ENCODE measurements around the gene MBD5. TPM values are rescaled to one million over a fixed set of nuclear protein-coding genes. Genes with fewer than 3 reads are reported as not detected.

MBD5 gene
- total RNA-seq, 1 experiment from 2014 or later = 33.7 TPM

DNA sequence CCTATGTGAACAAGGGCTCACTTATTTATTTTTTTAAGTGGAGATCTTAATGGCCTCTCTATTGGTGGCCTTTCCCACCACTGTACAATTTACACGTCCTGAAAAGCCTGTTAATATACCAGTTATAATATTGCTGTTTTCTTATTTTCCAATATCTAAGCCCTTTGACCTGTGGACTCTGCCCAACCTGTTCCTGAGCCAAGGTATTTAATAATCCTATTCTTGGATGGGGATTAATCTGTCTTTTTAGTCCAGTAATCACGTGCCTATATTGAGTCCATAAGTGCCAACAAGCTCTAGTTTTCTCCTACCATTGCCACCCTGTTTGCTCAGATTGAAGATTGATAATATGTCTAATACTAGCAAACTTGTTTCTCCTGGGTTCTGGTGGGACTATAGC lies 42.7 kb downstream of the MBD5 start (continued):
- TF ChIP-seq KAT7 (CRISPR knock-in tag; IDR thresholded peaks at IDR 0.05; ENCODE audit: borderline replicate concordance) = no peak
- TF ChIP-seq, protein P1, sequence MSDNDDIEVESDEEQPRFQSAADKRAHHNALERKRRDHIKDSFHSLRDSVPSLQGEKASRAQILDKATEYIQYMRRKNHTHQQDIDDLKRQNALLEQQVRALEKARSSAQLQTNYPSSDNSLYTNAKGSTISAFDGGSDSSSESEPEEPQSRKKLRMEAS (CRISPR knock-in tag; IDR thresholded peaks at IDR 0.05) = no peak
- TF ChIP-seq, protein P2, sequence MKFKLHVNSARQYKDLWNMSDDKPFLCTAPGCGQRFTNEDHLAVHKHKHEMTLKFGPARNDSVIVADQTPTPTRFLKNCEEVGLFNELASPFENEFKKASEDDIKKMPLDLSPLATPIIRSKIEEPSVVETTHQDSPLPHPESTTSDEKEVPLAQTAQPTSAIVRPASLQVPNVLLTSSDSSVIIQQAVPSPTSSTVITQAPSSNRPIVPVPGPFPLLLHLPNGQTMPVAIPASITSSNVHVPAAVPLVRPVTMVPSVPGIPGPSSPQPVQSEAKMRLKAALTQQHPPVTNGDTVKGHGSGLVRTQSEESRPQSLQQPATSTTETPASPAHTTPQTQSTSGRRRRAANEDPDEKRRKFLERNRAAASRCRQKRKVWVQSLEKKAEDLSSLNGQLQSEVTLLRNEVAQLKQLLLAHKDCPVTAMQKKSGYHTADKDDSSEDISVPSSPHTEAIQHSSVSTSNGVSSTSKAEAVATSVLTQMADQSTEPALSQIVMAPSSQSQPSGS (CRISPR knock-in tag; IDR thresholded peaks at IDR 0.05; ENCODE audit: borderline replicate concordance, low read depth) = no peak

DNA sequence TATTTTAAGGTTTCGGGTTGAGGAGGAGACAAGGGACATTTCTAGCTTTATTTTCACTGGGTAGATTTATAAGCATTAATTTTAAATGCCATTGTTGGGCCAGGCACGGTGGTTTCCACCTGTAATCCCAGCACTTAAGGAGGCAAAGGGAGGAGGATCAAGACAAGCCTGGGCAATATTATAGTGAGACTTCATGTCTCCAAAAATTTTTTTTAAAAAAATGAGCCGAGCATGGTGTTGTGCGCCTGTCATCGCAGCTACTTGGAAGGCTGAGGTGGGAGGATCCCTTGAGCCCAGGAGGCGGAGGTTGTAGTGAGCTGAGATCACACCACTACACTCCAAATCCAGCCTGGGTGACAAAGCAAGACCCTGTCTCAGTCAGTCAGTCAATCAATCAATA lies 45.0 kb downstream of the MBD5 start:
- H3K36me3 Mint-ChIP-seq = no peaks in the 10 kb centered on the region
- no peak overlapping the region for H3K27ac Mint-ChIP-seq
- no peak for ATAC-seq
- H3K4me1 Mint-ChIP-seq = no peaks in the 10 kb centered on the region
- POLR2A ChIA-PET = no interaction called here
- TF ChIP-seq ZNF671 (CRISPR knock-in tag; IDR thresholded peaks at IDR 0.05) (no peak), RORB (CRISPR knock-in tag; IDR thresholded peaks at IDR 0.05) (no peak), ZNF317 (CRISPR knock-in tag; IDR thresholded peaks at IDR 0.05; ENCODE audit: borderline replicate concordance, low read depth) (no peak), MXD4 (CRISPR knock-in tag; IDR thresholded peaks at IDR 0.05; ENCODE audit: borderline replicate concordance) (no peak), NFYB (CRISPR knock-in tag; conservative IDR thresholded peaks at IDR 0.05; ENCODE audit: low read depth) (no peak), ZNF416 (CRISPR knock-in tag; IDR thresholded peaks at IDR 0.05) (no peak)
- TF ChIP-seq, protein P3, sequence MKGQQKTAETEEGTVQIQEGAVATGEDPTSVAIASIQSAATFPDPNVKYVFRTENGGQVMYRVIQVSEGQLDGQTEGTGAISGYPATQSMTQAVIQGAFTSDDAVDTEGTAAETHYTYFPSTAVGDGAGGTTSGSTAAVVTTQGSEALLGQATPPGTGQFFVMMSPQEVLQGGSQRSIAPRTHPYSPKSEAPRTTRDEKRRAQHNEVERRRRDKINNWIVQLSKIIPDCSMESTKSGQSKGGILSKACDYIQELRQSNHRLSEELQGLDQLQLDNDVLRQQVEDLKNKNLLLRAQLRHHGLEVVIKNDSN (CRISPR knock-in tag; IDR thresholded peaks at IDR 0.05) = no peak
- CTCF ChIA-PET = no interaction called here
- H3K27me3 Mint-ChIP-seq (ENCODE audit: low read depth) = no peaks in the 10 kb centered on the region
- no peak overlapping the region for H3K4me3 Mint-ChIP-seq
- H3K9me3 Mint-ChIP-seq = no peaks in the 10 kb centered on the region
- no peak for DNase-seq (ENCODE audit: low spot score)

DNA sequence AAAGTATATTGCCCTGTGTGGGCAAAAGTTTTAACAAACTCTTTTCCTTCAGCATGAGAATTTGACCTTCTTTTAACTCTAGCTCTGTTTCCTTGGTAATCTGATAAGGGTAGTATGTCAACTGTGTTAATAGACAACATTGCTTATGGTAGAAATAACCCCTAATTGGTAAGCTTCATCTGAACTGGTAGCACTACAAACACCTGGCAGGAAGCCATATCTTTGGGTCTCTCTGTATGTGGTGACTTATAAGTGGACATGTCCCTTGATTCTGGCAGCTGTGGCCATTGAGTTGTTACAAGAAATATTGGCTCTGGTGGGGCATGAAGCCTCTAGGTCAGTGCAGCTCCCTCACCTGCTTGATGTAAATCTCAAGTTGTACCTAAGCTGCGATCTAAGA lies 46.9 kb downstream of the MBD5 start:
- DNase-seq (ENCODE audit: low spot score) = no peak
- H3K4me1 Mint-ChIP-seq = no peaks in the 10 kb centered on the region
- no peaks in the 10 kb centered on the region for H3K9me3 Mint-ChIP-seq
- no peaks in the 10 kb centered on the region for H3K27me3 Mint-ChIP-seq (ENCODE audit: low read depth)
- H3K4me3 Mint-ChIP-seq = no peak overlapping the region
- no peak for ATAC-seq
- ChIA-PET POLR2A (no interaction called here), CTCF (interaction anchor here (1.1 to 1.7 kb wide), 2 partner anchors 47 to 62 kb away, joined by 3 to 4 read pairs; partner anchors contain the start of genes MBD5 and ORC4)
- H3K36me3 Mint-ChIP-seq = no peaks in the 10 kb centered on the region
- H3K27ac Mint-ChIP-seq = no peak overlapping the region
- no peak for TF ChIP-seq ZNF671 (CRISPR knock-in tag; IDR thresholded peaks at IDR 0.05)
- TF ChIP-seq, protein P1 (CRISPR knock-in tag; IDR thresholded peaks at IDR 0.05) = no peak
- TF ChIP-seq EMX1 (CRISPR knock-in tag; IDR thresholded peaks at IDR 0.05) = no peak
- no peak for TF ChIP-seq ELF4 (CRISPR knock-in tag; IDR thresholded peaks at IDR 0.05; ENCODE audit: low read depth)
- TF ChIP-seq, protein P4, sequence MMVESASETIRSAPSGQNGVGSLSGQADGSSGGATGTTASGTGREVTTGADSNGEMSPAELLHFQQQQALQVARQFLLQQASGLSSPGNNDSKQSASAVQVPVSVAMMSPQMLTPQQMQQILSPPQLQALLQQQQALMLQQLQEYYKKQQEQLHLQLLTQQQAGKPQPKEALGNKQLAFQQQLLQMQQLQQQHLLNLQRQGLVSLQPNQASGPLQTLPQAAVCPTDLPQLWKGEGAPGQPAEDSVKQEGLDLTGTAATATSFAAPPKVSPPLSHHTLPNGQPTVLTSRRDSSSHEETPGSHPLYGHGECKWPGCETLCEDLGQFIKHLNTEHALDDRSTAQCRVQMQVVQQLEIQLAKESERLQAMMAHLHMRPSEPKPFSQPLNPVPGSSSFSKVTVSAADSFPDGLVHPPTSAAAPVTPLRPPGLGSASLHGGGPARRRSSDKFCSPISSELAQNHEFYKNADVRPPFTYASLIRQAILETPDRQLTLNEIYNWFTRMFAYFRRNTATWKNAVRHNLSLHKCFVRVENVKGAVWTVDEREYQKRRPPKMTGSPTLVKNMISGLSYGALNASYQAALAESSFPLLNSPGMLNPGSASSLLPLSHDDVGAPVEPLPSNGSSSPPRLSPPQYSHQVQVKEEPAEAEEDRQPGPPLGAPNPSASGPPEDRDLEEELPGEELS (CRISPR knock-in tag; IDR thresholded peaks at IDR 0.05) = no peak
- TF ChIP-seq RELA (CRISPR knock-in tag; IDR thresholded peaks at IDR 0.05; ENCODE audit: borderline replicate concordance) = no peak
- TF ChIP-seq, protein P5, sequence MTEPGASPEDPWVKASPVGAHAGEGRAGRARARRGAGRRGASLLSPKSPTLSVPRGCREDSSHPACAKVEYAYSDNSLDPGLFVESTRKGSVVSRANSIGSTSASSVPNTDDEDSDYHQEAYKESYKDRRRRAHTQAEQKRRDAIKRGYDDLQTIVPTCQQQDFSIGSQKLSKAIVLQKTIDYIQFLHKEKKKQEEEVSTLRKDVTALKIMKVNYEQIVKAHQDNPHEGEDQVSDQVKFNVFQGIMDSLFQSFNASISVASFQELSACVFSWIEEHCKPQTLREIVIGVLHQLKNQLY (CRISPR knock-in tag; IDR thresholded peaks at IDR 0.05) = no peak
- no peak for TF ChIP-seq ZNF263 (CRISPR knock-in tag; IDR thresholded peaks at IDR 0.05; ENCODE audit: low read depth)
- no peak for TF ChIP-seq RORB (CRISPR knock-in tag; IDR thresholded peaks at IDR 0.05)
- TF ChIP-seq, protein P6, sequence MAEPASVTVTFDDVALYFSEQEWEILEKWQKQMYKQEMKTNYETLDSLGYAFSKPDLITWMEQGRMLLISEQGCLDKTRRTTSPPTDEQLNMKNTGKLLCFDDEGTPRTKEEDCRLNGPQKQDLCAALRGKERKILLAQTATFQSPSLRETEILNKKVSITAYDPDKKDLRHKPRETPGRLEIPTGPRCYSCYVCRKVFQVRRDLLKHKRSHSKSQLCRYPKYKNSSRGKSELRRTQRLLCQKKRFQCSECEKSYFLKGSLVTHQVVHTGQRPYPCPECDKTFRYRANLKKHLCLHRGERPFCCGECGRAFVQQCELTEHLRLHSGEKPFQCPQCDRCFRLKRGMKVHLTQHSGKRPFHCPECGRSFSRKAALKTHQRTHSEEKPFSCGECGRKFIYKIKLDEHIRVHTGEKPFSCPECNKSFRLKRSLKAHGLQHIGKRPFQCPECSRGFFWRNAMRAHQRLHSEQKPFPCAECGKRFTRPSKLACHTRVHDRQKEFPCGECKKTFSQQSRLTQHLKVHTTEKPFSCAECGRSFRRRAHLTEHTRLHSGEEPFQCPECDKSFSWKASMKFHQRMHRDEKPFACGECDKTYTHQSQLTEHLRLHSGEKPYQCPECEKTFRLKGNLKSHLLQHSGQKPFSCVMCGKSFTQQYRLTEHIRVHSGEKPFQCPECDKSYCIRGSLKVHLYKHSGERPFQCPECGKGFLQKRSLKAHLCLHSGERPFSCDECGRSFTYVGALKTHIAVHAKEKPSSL (CRISPR knock-in tag; conservative IDR thresholded peaks at IDR 0.05) = no peak
- TF ChIP-seq ZNF416 (CRISPR knock-in tag; IDR thresholded peaks at IDR 0.05) = no peak
- TF ChIP-seq CBFB (CRISPR knock-in tag; IDR thresholded peaks at IDR 0.05; ENCODE audit: low read depth) = no peak
- TF ChIP-seq GABPB1 (CRISPR knock-in tag; IDR thresholded peaks at IDR 0.05) = no peak
- no peak for TF ChIP-seq TCF7 (CRISPR knock-in tag; IDR thresholded peaks at IDR 0.05; ENCODE audit: low read depth)
- TF ChIP-seq NR3C1 (CRISPR knock-in tag; conservative IDR thresholded peaks at IDR 0.05; ENCODE audit: low read depth) = no peak
- TF ChIP-seq, protein P7, sequence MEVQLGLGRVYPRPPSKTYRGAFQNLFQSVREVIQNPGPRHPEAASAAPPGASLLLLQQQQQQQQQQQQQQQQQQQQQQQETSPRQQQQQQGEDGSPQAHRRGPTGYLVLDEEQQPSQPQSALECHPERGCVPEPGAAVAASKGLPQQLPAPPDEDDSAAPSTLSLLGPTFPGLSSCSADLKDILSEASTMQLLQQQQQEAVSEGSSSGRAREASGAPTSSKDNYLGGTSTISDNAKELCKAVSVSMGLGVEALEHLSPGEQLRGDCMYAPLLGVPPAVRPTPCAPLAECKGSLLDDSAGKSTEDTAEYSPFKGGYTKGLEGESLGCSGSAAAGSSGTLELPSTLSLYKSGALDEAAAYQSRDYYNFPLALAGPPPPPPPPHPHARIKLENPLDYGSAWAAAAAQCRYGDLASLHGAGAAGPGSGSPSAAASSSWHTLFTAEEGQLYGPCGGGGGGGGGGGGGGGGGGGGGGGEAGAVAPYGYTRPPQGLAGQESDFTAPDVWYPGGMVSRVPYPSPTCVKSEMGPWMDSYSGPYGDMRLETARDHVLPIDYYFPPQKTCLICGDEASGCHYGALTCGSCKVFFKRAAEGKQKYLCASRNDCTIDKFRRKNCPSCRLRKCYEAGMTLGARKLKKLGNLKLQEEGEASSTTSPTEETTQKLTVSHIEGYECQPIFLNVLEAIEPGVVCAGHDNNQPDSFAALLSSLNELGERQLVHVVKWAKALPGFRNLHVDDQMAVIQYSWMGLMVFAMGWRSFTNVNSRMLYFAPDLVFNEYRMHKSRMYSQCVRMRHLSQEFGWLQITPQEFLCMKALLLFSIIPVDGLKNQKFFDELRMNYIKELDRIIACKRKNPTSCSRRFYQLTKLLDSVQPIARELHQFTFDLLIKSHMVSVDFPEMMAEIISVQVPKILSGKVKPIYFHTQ (CRISPR knock-in tag; IDR thresholded peaks at IDR 0.05) = no peak
